Measurements from ENCODE around the gene EPB41L3.
A peak's percentile ranks its signal among the peaks of the same experiment; 100 is the strongest.
"Not testable (repeated sequence)": the region's sequence is repeated elsewhere in the genome, so short reads cannot be mapped to it uniquely, and the experiment has no call there.

Gene EPB41L3

GRCh38 chr18:5516841-5517240 lies 27.0 kb downstream of the EPB41L3 start:
- Mint-ChIP-seq H3K36me3 (no peaks in the 10 kb centered on the region), H3K27ac (no peak overlapping the region), H3K9me3 (no peaks in the 10 kb centered on the region), H3K4me1 (peaks cover 15% of the 10 kb centered on the region), H3K27me3 (peaks cover 12% of the 10 kb centered on the region), H3K4me3 (no peak overlapping the region)
- ATAC-seq = no peak

GRCh38 chr18:5515011-5515784 lies 28.6 kb downstream of the EPB41L3 start:
- peaks cover 12% of the 10 kb centered on the region for H3K27me3 Mint-ChIP-seq
- H3K4me3 Mint-ChIP-seq = peak overlapping the region; percentile 45
- peaks cover 15% of the 10 kb centered on the region for H3K4me1 Mint-ChIP-seq
- H3K9me3 Mint-ChIP-seq = no peaks in the 10 kb centered on the region
- peak overlapping the region; percentile 76 for H3K27ac Mint-ChIP-seq
- no peaks in the 10 kb centered on the region for H3K36me3 Mint-ChIP-seq
- ATAC-seq = no peak

GRCh38 chr18:5513947-5514346 lies 29.9 kb downstream of the EPB41L3 start:
- Mint-ChIP-seq H3K4me1 (peaks cover 15% of the 10 kb centered on the region), H3K4me3 (no peak overlapping the region), H3K27me3 (peaks cover 12% of the 10 kb centered on the region), H3K27ac (no peak overlapping the region), H3K36me3 (no peaks in the 10 kb centered on the region), H3K9me3 (no peaks in the 10 kb centered on the region)
- ATAC-seq = no peak

- peaks cover 3% of the 10 kb centered on the region for H3K27me3 Mint-ChIP-seq
- H3K27ac Mint-ChIP-seq = no peak overlapping the region
- peaks cover 15% of the 10 kb centered on the region for H3K4me1 Mint-ChIP-seq
- ATAC-seq = no peak
- no peaks in the 10 kb centered on the region for H3K36me3 Mint-ChIP-seq
- no peaks in the 10 kb centered on the region for H3K9me3 Mint-ChIP-seq
- no peak overlapping the region for H3K4me3 Mint-ChIP-seq
These were observed 31.6 kb downstream of the EPB41L3 start for GRCh38 chr18:5512176-5512575.

- not testable (repeated sequence) for ATAC-seq, H3K27ac Mint-ChIP-seq, H3K27me3 Mint-ChIP-seq, H3K4me3 Mint-ChIP-seq, H3K36me3 Mint-ChIP-seq, H3K9me3 Mint-ChIP-seq
- peaks cover 15% of the 10 kb centered on the region for H3K4me1 Mint-ChIP-seq
These were observed 32.3 kb downstream of the EPB41L3 start for GRCh38 chr18:5511541-5511940.

GRCh38 chr18:5510135-5510846 lies 33.5 kb downstream of the EPB41L3 start:
- no peak overlapping the region for H3K27ac Mint-ChIP-seq
- H3K4me1 Mint-ChIP-seq = peaks cover 4% of the 10 kb centered on the region
- H3K27me3 Mint-ChIP-seq = peaks cover 22% of the 10 kb centered on the region
- ATAC-seq = no peak
- peaks cover 3% of the 10 kb centered on the region for H3K9me3 Mint-ChIP-seq
- H3K4me3 Mint-ChIP-seq = no peak overlapping the region
- peaks cover 7% of the 10 kb centered on the region for H3K36me3 Mint-ChIP-seq

GRCh38 chr18:5508821-5509220 lies 35.0 kb downstream of the EPB41L3 start:
- Mint-ChIP-seq H3K27ac (no peak overlapping the region), H3K9me3 (peaks cover 3% of the 10 kb centered on the region), H3K27me3 (peaks cover 30% of the 10 kb centered on the region), H3K36me3 (peaks cover 7% of the 10 kb centered on the region), H3K4me3 (no peak overlapping the region), H3K4me1 (no peaks in the 10 kb centered on the region)
- no peak for ATAC-seq

- Mint-ChIP-seq H3K36me3 (peaks cover 7% of the 10 kb centered on the region), H3K27me3 (peaks cover 30% of the 10 kb centered on the region), H3K4me3 (no peak overlapping the region), H3K27ac (no peak overlapping the region), H3K9me3 (peaks cover 3% of the 10 kb centered on the region), H3K4me1 (no peaks in the 10 kb centered on the region)
- no peak for ATAC-seq
These were observed 36.0 kb downstream of the EPB41L3 start for GRCh38 chr18:5507756-5508155.

GRCh38 chr18:5506174-5506573 lies 37.6 kb downstream of the EPB41L3 start:
- ATAC-seq = no peak
- Mint-ChIP-seq H3K9me3 (peaks cover 3% of the 10 kb centered on the region), H3K27me3 (peaks cover 30% of the 10 kb centered on the region), H3K4me3 (no peak overlapping the region), H3K4me1 (no peaks in the 10 kb centered on the region), H3K27ac (no peak overlapping the region), H3K36me3 (peaks cover 7% of the 10 kb centered on the region)

GRCh38 chr18:5503740-5504139 lies 40.1 kb downstream of the EPB41L3 start:
- Mint-ChIP-seq H3K4me1 (no peaks in the 10 kb centered on the region), H3K27ac (no peak overlapping the region), H3K4me3 (no peak overlapping the region), H3K36me3 (peaks cover 7% of the 10 kb centered on the region), H3K9me3 (peaks cover 3% of the 10 kb centered on the region), H3K27me3 (peaks cover 30% of the 10 kb centered on the region)
- no peak for ATAC-seq

GRCh38 chr18:5500158-5500939 lies 43.4 kb downstream of the EPB41L3 start:
- Mint-ChIP-seq H3K27ac (no peak overlapping the region), H3K4me3 (no peak overlapping the region), H3K4me1 (no peaks in the 10 kb centered on the region), H3K36me3 (no peaks in the 10 kb centered on the region), H3K27me3 (peaks cover 18% of the 10 kb centered on the region), H3K9me3 (no peaks in the 10 kb centered on the region)
- no peak for ATAC-seq

GRCh38 chr18:5498452-5498851 lies 45.3 kb downstream of the EPB41L3 start:
- H3K27ac Mint-ChIP-seq = no peak overlapping the region
- H3K9me3 Mint-ChIP-seq = no peaks in the 10 kb centered on the region
- ATAC-seq = no peak
- H3K4me1 Mint-ChIP-seq = no peaks in the 10 kb centered on the region
- H3K27me3 Mint-ChIP-seq = peaks cover 9% of the 10 kb centered on the region
- no peaks in the 10 kb centered on the region for H3K36me3 Mint-ChIP-seq
- H3K4me3 Mint-ChIP-seq = no peak overlapping the region

- no peak for ATAC-seq
- peaks cover 9% of the 10 kb centered on the region for H3K27me3 Mint-ChIP-seq
- no peak overlapping the region for H3K4me3 Mint-ChIP-seq
- H3K36me3 Mint-ChIP-seq = no peaks in the 10 kb centered on the region
- H3K27ac Mint-ChIP-seq = no peak overlapping the region
- H3K4me1 Mint-ChIP-seq = no peaks in the 10 kb centered on the region
- H3K9me3 Mint-ChIP-seq = no peaks in the 10 kb centered on the region
These were observed 47.5 kb downstream of the EPB41L3 start for GRCh38 chr18:5496305-5496704.

GRCh38 chr18:5490753-5491480 lies 52.9 kb downstream of the EPB41L3 start:
- no peaks in the 10 kb centered on the region for H3K4me1 Mint-ChIP-seq
- no peaks in the 10 kb centered on the region for H3K9me3 Mint-ChIP-seq
- no peak for ATAC-seq
- no peaks in the 10 kb centered on the region for H3K36me3 Mint-ChIP-seq
- H3K27ac Mint-ChIP-seq = no peak overlapping the region
- H3K27me3 Mint-ChIP-seq = no peaks in the 10 kb centered on the region
- no peak overlapping the region for H3K4me3 Mint-ChIP-seq

GRCh38 chr18:5488844-5489243 lies 55.0 kb downstream of the EPB41L3 start:
- Mint-ChIP-seq H3K36me3 (no peaks in the 10 kb centered on the region), H3K4me1 (no peaks in the 10 kb centered on the region), H3K9me3 (peaks cover 7% of the 10 kb centered on the region), H3K4me3 (no peak overlapping the region), H3K27ac (no peak overlapping the region), H3K27me3 (no peaks in the 10 kb centered on the region)
- peak; percentile 41 for ATAC-seq

Measured in stimulated activated memory B cell treated with anti-CD40 and anti-IgM and Interleukin-4, amounts not matched to agents 10 μg/mL and 1 μg/mL and 100 μg/mL, for 72 hours (primary cell).